Suprapubic skin (tissue), 4 donors: Measurements from ENCODE around the gene SLC43A3. TPM values are rescaled to one million over a fixed set of nuclear protein-coding genes. Genes with fewer than 3 reads are reported as not detected.

Source experiments
- DNase-seq, 2 donors: peaks; one replicate each; pipeline ENCODE4 v3.0.0-alpha.2; 2019; ENCODE audit warnings: low spot score in 2 of 2
- H3K27ac ChIP-seq: fragments of 200-600 bp; sonication (generic); one replicate; pipeline ENCODE4 v1.5.1; 2019
- H3K27me3 ChIP-seq: fragments of 200-600 bp; sonication (generic); one replicate; pipeline ENCODE4 v1.5.1; 2019
- H3K36me3 ChIP-seq: fragments of 200-600 bp; sonication (generic); one replicate; pipeline ENCODE4 v1.5.1; 2019
- H3K4me1 ChIP-seq: fragments of 200-600 bp; sonication (generic); one replicate; pipeline ENCODE4 v1.5.1; 2019
- H3K4me3 ChIP-seq: fragments of 200-600 bp; sonication (generic); one replicate; pipeline ENCODE4 v1.5.1; 2019; ENCODE audit warnings: mild to moderate bottlenecking
- H3K9me3 ChIP-seq: fragments of 200-600 bp; sonication (generic); one replicate; pipeline ENCODE4 v1.5.1; 2019
- CTCF ChIP-seq, 2 donors: fragments of 200-600 bp in 1 of 2; fragments of 450-650 bp in 1 of 2; sonication (generic) in 1 of 2; IDR thresholded peaks; one replicate each; pipeline ENCODE4 v1.5.1; 2016 to 2019; ENCODE audit warnings: antibody characterized with exemption in 2 of 2, mild to moderate bottlenecking in 1 of 2, moderate library complexity in 1 of 2
- EP300 ChIP-seq: sonication (generic); formaldehyde crosslinking; IDR thresholded peaks from one replicate; pipeline ENCODE4 v1.6.1; 2017; ENCODE audit warnings: antibody characterized with exemption
- POLR2A ChIP-seq, 2 donors: fragments of 450-650 bp; IDR thresholded peaks; one replicate each; pipeline ENCODE4 v1.6.1; 2017; ENCODE audit warnings: antibody characterized with exemption in 2 of 2, mild to moderate bottlenecking in 2 of 2, moderate library complexity in 2 of 2
- POLR2AphosphoS5 ChIP-seq, 3 donors: sonication (generic); formaldehyde crosslinking; IDR thresholded peaks; one replicate each; pipeline ENCODE4 v1.6.1; 2017; ENCODE audit warnings: antibody characterized with exemption in 3 of 3
- WGBS: methylation state at CpG from one replicate; pipeline ENCODE4 v1.1.5; 2018; 5-methylcytosine and 5-hydroxymethylcytosine counted together
- total RNA-seq, 4 donors: library from RNA; depleted of rRNA; stranded (reverse); fragments of >200 nt; gene quantifications; one replicate each; pipeline ENCODE4 v1.1.0, GENCODE V29; 2016

The SLC43A3 gene
- total RNA-seq, 4 donors from 2014 or later = 44.5 to 70.4 (median 60.0) TPM

- Histone ChIP-seq H3K4me1 (no peaks in the 10 kb centered on the region), H3K27me3 (no peaks in the 10 kb centered on the region), H3K27ac (no peak overlapping the region), H3K36me3 (peaks cover 3% of the 10 kb centered on the region), H3K9me3 (no peaks in the 10 kb centered on the region), H3K4me3 (no peak overlapping the region)
- 92% methylated on average over 3 of the region's 3 CpGs for WGBS
- DNase-seq = no peak
- TF ChIP-seq CTCF (IDR thresholded peaks at IDR 0.05) (no peak), POLR2AphosphoS5 (IDR thresholded peaks at IDR 0.05) (no peak), POLR2A (IDR thresholded peaks at IDR 0.05) (no peak), EP300 (no peak)
Observed at GRCh38 chr11:57391111-57391510, 35.8 kb downstream of the SLC43A3 start.

GRCh38 chr11:57390535-57390934 lies 36.4 kb downstream of the SLC43A3 start, which contains the start of gene PRG2:
Gene PRG2 (minus strand): TSS chr11:57390650. CDS start chr11:57389944, 706 bp downstream.
- Histone ChIP-seq H3K27me3 (no peaks in the 10 kb centered on the region), H3K36me3 (peaks cover 3% of the 10 kb centered on the region), H3K27ac (no peak within 1 kb of the TSS), H3K4me3 (no peak within 1 kb of the TSS), H3K4me1 (no peaks in the 10 kb centered on the region), H3K9me3 (no peaks in the 10 kb centered on the region)
- WGBS = 81% methylated on average over 2 of the region's 2 CpGs
- TF ChIP-seq POLR2A (IDR thresholded peaks at IDR 0.05) = no peak
- TF ChIP-seq EP300 = no peak
- TF ChIP-seq CTCF (IDR thresholded peaks at IDR 0.05) = no peak
- no peak for TF ChIP-seq POLR2AphosphoS5 (IDR thresholded peaks at IDR 0.05)
- DNase-seq = no peak

GRCh38 chr11:57387289-57388030 lies 39.5 kb downstream of the SLC43A3 start:
- Histone ChIP-seq H3K27ac (no peak overlapping the region), H3K27me3 (no peaks in the 10 kb centered on the region), H3K36me3 (peaks cover 3% of the 10 kb centered on the region), H3K4me3 (no peak overlapping the region), H3K4me1 (no peaks in the 10 kb centered on the region), H3K9me3 (no peaks in the 10 kb centered on the region)
- no peak for TF ChIP-seq CTCF (IDR thresholded peaks at IDR 0.05)
- WGBS = 82% methylated on average over 16 of the region's 16 CpGs
- DNase-seq = no peak

GRCh38 chr11:57386178-57386940 lies 40.6 kb downstream of the SLC43A3 start:
- WGBS = 87% methylated on average over 5 of the region's 5 CpGs
- DNase-seq = no peak
- H3K4me3 ChIP-seq = no peak overlapping the region
- H3K27ac ChIP-seq = no peak overlapping the region
- no peaks in the 10 kb centered on the region for H3K27me3 ChIP-seq
- TF ChIP-seq POLR2AphosphoS5 (IDR thresholded peaks at IDR 0.05) (no peak), CTCF (IDR thresholded peaks at IDR 0.05) (no peak), POLR2A (IDR thresholded peaks at IDR 0.05) (no peak), EP300 (no peak)
- H3K9me3 ChIP-seq = no peaks in the 10 kb centered on the region
- peaks cover 3% of the 10 kb centered on the region for H3K36me3 ChIP-seq
- no peaks in the 10 kb centered on the region for H3K4me1 ChIP-seq

DNA sequence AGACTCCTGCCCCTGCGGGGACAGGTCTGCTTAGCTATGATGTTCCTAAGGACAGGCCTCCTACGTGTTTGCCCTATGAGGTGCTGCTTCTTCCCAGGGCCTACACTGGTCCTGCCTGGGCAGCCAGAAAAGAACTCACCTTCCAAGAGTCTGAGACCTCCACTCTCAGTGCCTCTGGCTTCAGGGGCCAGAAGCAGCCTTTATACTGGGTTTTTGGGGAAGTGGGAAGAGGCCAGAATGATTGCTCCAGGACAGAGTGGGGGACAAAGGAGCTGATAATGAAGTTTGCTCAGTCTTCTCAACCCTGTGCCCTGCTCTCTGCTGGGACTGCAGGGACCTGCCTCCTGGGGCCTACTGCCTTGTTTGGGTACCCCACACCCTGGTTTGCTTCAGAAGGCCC lies 45.9 kb downstream of the SLC43A3 start, which contains the start of gene PRG3:
PRG3 (minus strand) TSS at position 176 of the 400 bp plus-strand sequence. CDS start 442 bp downstream, outside the sequence.
- no peaks in the 10 kb centered on the region for H3K36me3 ChIP-seq
- no peaks in the 10 kb centered on the region for H3K9me3 ChIP-seq
- H3K27ac ChIP-seq = no peak within 1 kb of the TSS
- 83% methylated on average over 2 of the region's 2 CpGs for WGBS
- H3K4me3 ChIP-seq = no peak within 1 kb of the TSS
- DNase-seq = no peak
- TF ChIP-seq POLR2A (IDR thresholded peaks at IDR 0.05) (no peak), EP300 (no peak), POLR2AphosphoS5 (IDR thresholded peaks at IDR 0.05) (no peak), CTCF (IDR thresholded peaks at IDR 0.05) (no peak)
- H3K27me3 ChIP-seq = no peaks in the 10 kb centered on the region
- no peaks in the 10 kb centered on the region for H3K4me1 ChIP-seq
